ENCODE measurements around the gene PDE6D. TPM values are rescaled to one million over a fixed set of nuclear protein-coding genes. Genes with fewer than 3 reads are reported as not detected.
A peak's percentile ranks its signal among the peaks of the same experiment; 100 is the strongest.

The PDE6D gene
- total RNA-seq, 1 experiment from 2014 or later, result 30.6 TPM

DNA sequence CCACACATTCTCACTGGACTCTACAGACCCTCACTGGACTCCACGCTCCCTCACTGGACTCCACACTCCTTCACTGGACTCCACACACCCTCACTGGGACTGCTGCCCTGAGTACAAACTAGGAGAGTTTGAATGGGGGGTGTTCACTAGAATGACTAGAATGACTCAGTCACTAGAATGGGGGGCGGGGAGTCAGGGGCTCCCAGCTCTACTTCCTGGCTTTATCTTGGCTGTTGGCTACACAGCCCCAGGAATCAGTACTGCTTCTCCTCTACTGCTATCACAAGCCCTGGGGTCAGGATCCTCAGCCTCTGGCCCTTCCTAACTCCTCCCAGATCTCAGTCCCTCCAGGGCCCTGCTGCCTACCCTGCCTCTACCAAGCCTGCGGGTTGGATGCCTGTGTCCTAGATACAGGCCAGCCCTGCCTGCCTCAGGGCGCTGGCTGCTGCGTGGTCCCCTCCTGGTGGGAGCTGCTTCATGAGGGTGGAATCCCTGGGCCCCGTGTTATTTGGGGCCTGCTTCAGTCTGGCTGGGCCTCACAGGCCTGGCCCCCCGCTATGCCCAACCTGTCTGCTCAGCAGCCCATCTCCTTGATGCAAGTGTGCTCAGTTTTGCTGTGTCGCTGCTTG, 65.0 kb downstream of the PDE6D start:
- TF ChIP-seq CTCF (IDR thresholded peaks at IDR 0.05; ENCODE audit: unreplicated experiment), result no peak
- no peak overlapping the region for H3K4me3 Mint-ChIP-seq (ENCODE audit: low read depth, unreplicated experiment)
- no peaks in the 10 kb centered on the region for H3K27me3 Mint-ChIP-seq (ENCODE audit: unreplicated experiment)
- H3K9me3 Mint-ChIP-seq (ENCODE audit: low read depth, unreplicated experiment), result no peaks in the 10 kb centered on the region
- BruUV-seq (replicated peaks), result no TSS peak
- peaks cover 44% of the 10 kb centered on the region for H3K4me1 Mint-ChIP-seq (ENCODE audit: low read depth, unreplicated experiment)
- CTCF ChIA-PET, result interaction anchor here (0.6 to 5.3 kb wide), 3 partner anchors 39 to 103 kb away, joined by 4 to 78 read pairs (median 22); no protein-coding TSS in a partner anchor
- DNase-seq, result no peak
- H3K27ac Mint-ChIP-seq (ENCODE audit: unreplicated experiment), result peak overlapping the region; percentile 26
- intact Hi-C loops (cut with micrococcal nuclease; ENCODE audit: unreplicated experiment), result loop anchor here (1.0 to 2.0 kb wide), 3 partner anchors 39 to 103 kb away; no protein-coding TSS in a partner anchor
- H3K36me3 Mint-ChIP-seq (ENCODE audit: insufficient read depth, unreplicated experiment), result peaks cover 49% of the 10 kb centered on the region

- Mint-ChIP-seq H3K27me3 (ENCODE audit: unreplicated experiment) (no peaks in the 10 kb centered on the region), H3K4me3 (ENCODE audit: low read depth, unreplicated experiment) (no peak overlapping the region), H3K36me3 (ENCODE audit: insufficient read depth, unreplicated experiment) (peaks cover 56% of the 10 kb centered on the region), H3K9me3 (ENCODE audit: low read depth, unreplicated experiment) (no peaks in the 10 kb centered on the region), H3K27ac (ENCODE audit: unreplicated experiment) (peak overlapping the region; percentile 26), H3K4me1 (ENCODE audit: low read depth, unreplicated experiment) (peaks cover 45% of the 10 kb centered on the region)
- no peak for DNase-seq
- CTCF ChIA-PET, result interaction anchor here (0.6 to 5.3 kb wide), 8 partner anchors 38 to 152 kb away, joined by 3 to 78 read pairs (median 4); no protein-coding TSS in a partner anchor
- intact Hi-C loops (cut with micrococcal nuclease; ENCODE audit: unreplicated experiment), result loop anchor here (1.0 to 2.0 kb wide), 3 partner anchors 38 to 103 kb away; no protein-coding TSS in a partner anchor
- no peak for TF ChIP-seq CTCF (IDR thresholded peaks at IDR 0.05; ENCODE audit: unreplicated experiment)
- no TSS peak for BruUV-seq (replicated peaks)
These were observed 65.6 kb downstream of the PDE6D start for GRCh38 chr2:231715499-231715837.

DNA sequence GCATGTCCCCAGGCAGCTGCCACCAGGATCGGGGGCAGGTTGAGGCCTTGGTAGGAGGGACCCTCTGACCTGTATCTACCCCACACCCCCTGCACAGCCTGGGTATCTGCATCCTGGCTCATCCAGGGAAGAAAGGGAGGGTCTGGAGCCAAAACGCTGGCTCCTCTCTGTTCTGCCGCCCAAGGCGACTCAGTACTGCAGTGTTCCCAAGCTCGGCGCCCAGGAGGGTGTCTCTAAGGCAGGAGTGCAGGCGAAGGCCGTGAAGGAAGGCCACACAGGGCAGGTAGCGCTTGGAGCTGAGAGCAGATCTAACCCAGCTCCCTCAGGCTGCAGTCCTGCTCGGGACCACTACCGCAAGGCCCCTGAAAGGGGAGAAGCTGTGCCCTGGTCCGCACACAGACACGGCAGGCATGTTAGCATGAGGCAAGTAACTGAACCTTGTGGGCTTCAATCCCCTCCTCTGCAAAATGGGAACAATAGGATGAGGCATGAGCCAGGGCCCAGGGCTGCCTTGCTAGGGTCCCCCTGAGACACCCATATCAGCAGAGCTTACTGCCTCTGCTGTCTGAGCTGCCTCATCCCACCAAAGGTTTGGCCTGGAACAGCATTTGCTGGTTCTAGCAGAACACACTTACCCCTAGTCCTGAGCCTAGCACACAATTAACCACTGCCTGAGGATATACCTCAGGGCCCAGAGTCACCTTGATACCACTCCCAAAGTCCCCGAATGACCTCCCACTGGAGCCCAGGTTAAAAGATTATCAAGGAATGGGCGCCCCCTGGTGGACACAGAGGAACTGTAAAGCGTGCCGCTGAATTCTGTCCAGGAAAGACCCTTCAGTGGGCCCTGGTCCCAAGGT, 66.2 kb downstream of the PDE6D start:
- peak; percentile 82 for DNase-seq
- intact Hi-C loops (cut with micrococcal nuclease; ENCODE audit: unreplicated experiment), result loop anchor here (1.0 to 2.0 kb wide), 3 partner anchors 38 to 102 kb away; no protein-coding TSS in a partner anchor
- H3K4me1 Mint-ChIP-seq (ENCODE audit: low read depth, unreplicated experiment), result peaks cover 45% of the 10 kb centered on the region

More for the DNA sequence above, 66.2 kb downstream of the PDE6D start:
- CTCF ChIA-PET, result interaction anchor here (0.6 to 5.3 kb wide), 19 partner anchors 11 to 161 kb away, joined by 3 to 78 read pairs (median 4); no protein-coding TSS in a partner anchor
- peak overlapping the region; percentile 69 for H3K27ac Mint-ChIP-seq (ENCODE audit: unreplicated experiment)
- no peaks in the 10 kb centered on the region for H3K27me3 Mint-ChIP-seq (ENCODE audit: unreplicated experiment)
- no TSS peak for BruUV-seq (replicated peaks)
- peaks cover 62% of the 10 kb centered on the region for H3K36me3 Mint-ChIP-seq (ENCODE audit: insufficient read depth, unreplicated experiment)
- TF ChIP-seq CTCF (IDR thresholded peaks at IDR 0.05; ENCODE audit: unreplicated experiment), result peak; percentile 95
- no peaks in the 10 kb centered on the region for H3K9me3 Mint-ChIP-seq (ENCODE audit: low read depth, unreplicated experiment)
- no peak overlapping the region for H3K4me3 Mint-ChIP-seq (ENCODE audit: low read depth, unreplicated experiment)

Data from Calu3 (cell line).